KMS-11 (cell line): ENCODE measurements around the gene PEMT.

Experiments used
- H2AFZ ChIP-seq: fragments of 200-600 bp; sonication (generic); 2 replicates; pipeline ENCODE4 v1.6.1; 2016; ENCODE audit warnings: antibody characterized with exemption, mixed run types, low read depth
- H3K27ac ChIP-seq: fragments of 200-600 bp; sonication (generic); 2 replicates; pipeline ENCODE4 v1.6.1; 2016; ENCODE audit warnings: mild to moderate bottlenecking, mixed run types
- H3K27me3 ChIP-seq: fragments of 200-600 bp; sonication (generic); 2 replicates; pipeline ENCODE4 v1.6.1; 2017; ENCODE audit warnings: mild to moderate bottlenecking, low read depth, mixed run types, moderate library complexity; ENCODE audit not compliant: insufficient read depth
- H3K36me3 ChIP-seq: fragments of 200-600 bp; sonication (generic); 2 replicates; pipeline ENCODE4 v1.6.1; 2017; ENCODE audit warnings: mild to moderate bottlenecking, mixed run types; ENCODE audit not compliant: insufficient read depth
- H3K4me1 ChIP-seq: fragments of 200-600 bp; sonication (generic); 2 replicates; pipeline ENCODE4 v1.6.1; 2016; ENCODE audit warnings: mild to moderate bottlenecking, low read depth, mixed run types; ENCODE audit not compliant: poor library complexity, severe bottlenecking
- H3K4me2 ChIP-seq: fragments of 200-600 bp; sonication (generic); 2 replicates; pipeline ENCODE4 v1.7.0; 2016; ENCODE audit warnings: mild to moderate bottlenecking, mixed run types
- H3K4me3 ChIP-seq: fragments of 200-600 bp; sonication (generic); IDR thresholded peaks from 2 replicates; pipeline ENCODE4 v1.6.1; 2017; ENCODE audit warnings: low read depth, low read length, mixed read lengths; ENCODE audit not compliant: insufficient read depth
- H3K79me2 ChIP-seq: fragments of 200-600 bp; sonication (generic); 2 replicates; pipeline ENCODE4 v1.6.1; 2016; ENCODE audit warnings: low read depth, mixed run types; ENCODE audit not compliant: insufficient read depth
- H3K9ac ChIP-seq: fragments of 200-600 bp; sonication (generic); 2 replicates; pipeline ENCODE4 v1.6.1; 2016; ENCODE audit warnings: mild to moderate bottlenecking, mixed run types
- H4K20me1 ChIP-seq: fragments of 200-600 bp; sonication (generic); 2 replicates; pipeline ENCODE4 v1.6.1; 2016; ENCODE audit warnings: mild to moderate bottlenecking, mixed run types; ENCODE audit not compliant: insufficient read depth
- CTCF ChIP-seq: fragments of 200-600 bp; sonication (generic); conservative IDR thresholded peaks from 2 replicates; pipeline ENCODE4 v1.6.1; 2017; ENCODE audit warnings: low read depth, mild to moderate bottlenecking, antibody characterized with exemption, low read length, moderate library complexity, mixed read lengths

Gene PEMT

GRCh38 chr17:17494870-17495535, 96.5 kb downstream of the PEMT start:
- H3K36me3 ChIP-seq, result no peaks in the 10 kb centered on the region
- no peak overlapping the region for H3K4me2 ChIP-seq
- no peak overlapping the region for H3K9ac ChIP-seq
- H3K27ac ChIP-seq, result no peak overlapping the region
- no peaks in the 10 kb centered on the region for H4K20me1 ChIP-seq
- no peaks in the 10 kb centered on the region for H3K79me2 ChIP-seq
- H3K4me3 ChIP-seq, result no peak overlapping the region
- no peaks in the 10 kb centered on the region for H3K27me3 ChIP-seq
- TF ChIP-seq CTCF, result no peak
- H2AFZ ChIP-seq, result no peak overlapping the region
- H3K4me1 ChIP-seq, result peaks cover 17% of the 10 kb centered on the region

- H3K79me2 ChIP-seq, result no peaks in the 10 kb centered on the region
- H3K27ac ChIP-seq, result no peak overlapping the region
- H4K20me1 ChIP-seq, result no peaks in the 10 kb centered on the region
- H2AFZ ChIP-seq, result no peak overlapping the region
- TF ChIP-seq CTCF, result no peak
- peaks cover 22% of the 10 kb centered on the region for H3K4me1 ChIP-seq
- no peak overlapping the region for H3K9ac ChIP-seq
- H3K27me3 ChIP-seq, result no peaks in the 10 kb centered on the region
- no peak overlapping the region for H3K4me3 ChIP-seq
- no peaks in the 10 kb centered on the region for H3K36me3 ChIP-seq
- H3K4me2 ChIP-seq, result no peak overlapping the region
Measured at GRCh38 chr17:17494499-17494869, 97.0 kb downstream of the PEMT start.

GRCh38 chr17:17493986-17494466, 97.5 kb downstream of the PEMT start:
- Histone ChIP-seq H3K4me3 (no peak overlapping the region), H3K9ac (no peak overlapping the region), H3K27me3 (no peaks in the 10 kb centered on the region), H3K27ac (no peak overlapping the region), H3K4me2 (no peak overlapping the region), H4K20me1 (no peaks in the 10 kb centered on the region), H3K79me2 (no peaks in the 10 kb centered on the region), H2AFZ (no peak overlapping the region), H3K4me1 (peaks cover 27% of the 10 kb centered on the region), H3K36me3 (no peaks in the 10 kb centered on the region)
- no peak for TF ChIP-seq CTCF

- Histone ChIP-seq H3K79me2 (no peaks in the 10 kb centered on the region), H3K27me3 (no peaks in the 10 kb centered on the region), H3K36me3 (no peaks in the 10 kb centered on the region), H3K9ac (no peak overlapping the region), H2AFZ (no peak overlapping the region), H3K4me3 (no peak overlapping the region), H3K4me2 (no peak overlapping the region), H3K4me1 (peaks cover 33% of the 10 kb centered on the region), H3K27ac (no peak overlapping the region), H4K20me1 (no peaks in the 10 kb centered on the region)
- no peak for TF ChIP-seq CTCF
Measured at GRCh38 chr17:17493249-17493985, 98.1 kb downstream of the PEMT start.
